HG03139 (cell line): ENCODE results near the gene GPR101.

Source experiments
- ATAC-seq: cut with Tn5 transposase; IDR thresholded peaks from one replicate; pipeline ENCODE4 v1.9.1; 2021; ENCODE audit not compliant: unreplicated experiment

GPR101 gene, protein sequence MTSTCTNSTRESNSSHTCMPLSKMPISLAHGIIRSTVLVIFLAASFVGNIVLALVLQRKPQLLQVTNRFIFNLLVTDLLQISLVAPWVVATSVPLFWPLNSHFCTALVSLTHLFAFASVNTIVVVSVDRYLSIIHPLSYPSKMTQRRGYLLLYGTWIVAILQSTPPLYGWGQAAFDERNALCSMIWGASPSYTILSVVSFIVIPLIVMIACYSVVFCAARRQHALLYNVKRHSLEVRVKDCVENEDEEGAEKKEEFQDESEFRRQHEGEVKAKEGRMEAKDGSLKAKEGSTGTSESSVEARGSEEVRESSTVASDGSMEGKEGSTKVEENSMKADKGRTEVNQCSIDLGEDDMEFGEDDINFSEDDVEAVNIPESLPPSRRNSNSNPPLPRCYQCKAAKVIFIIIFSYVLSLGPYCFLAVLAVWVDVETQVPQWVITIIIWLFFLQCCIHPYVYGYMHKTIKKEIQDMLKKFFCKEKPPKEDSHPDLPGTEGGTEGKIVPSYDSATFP

DNA sequence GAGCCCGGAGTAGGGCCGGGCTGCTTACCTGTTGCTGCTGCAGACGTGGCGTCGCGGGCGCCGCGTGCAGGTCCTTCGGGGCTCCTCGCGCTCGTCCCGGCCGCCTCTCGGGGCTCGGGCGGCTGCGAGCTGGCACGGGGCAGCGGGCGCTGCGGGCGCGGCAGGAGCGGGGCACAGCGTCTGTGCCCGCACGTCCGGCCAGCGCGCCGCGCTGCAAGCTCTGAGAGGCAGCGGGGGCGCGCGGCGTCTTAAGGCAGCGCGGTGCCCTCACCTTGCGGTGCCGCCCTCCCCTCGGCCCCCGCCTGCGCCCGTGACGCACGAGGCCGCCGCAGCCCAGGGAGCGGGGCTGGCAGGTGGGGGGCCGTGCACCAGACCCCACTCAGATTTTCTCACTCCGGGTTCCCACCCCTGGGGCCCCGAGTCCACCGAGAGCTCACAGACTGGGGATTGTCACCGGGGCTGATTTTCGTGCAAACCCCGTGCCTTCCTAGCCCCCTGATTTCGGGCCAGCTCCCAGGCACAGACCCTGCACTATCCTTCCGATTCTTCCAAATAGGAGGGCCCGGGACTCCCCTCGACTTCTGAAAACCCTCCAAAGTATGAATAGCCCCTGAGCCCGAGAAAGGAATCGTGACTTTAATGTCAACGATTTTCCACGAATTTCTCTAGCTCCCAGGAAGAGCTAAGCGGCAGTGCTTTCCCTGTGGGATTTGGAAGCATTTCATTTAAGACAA, at the start of gene GPR101:
GPR101 (minus strand) TSS at position 222 of the 734 bp plus-strand sequence. CDS start 2,321 bp downstream, outside the sequence.
- no peak for ATAC-seq

DNA sequence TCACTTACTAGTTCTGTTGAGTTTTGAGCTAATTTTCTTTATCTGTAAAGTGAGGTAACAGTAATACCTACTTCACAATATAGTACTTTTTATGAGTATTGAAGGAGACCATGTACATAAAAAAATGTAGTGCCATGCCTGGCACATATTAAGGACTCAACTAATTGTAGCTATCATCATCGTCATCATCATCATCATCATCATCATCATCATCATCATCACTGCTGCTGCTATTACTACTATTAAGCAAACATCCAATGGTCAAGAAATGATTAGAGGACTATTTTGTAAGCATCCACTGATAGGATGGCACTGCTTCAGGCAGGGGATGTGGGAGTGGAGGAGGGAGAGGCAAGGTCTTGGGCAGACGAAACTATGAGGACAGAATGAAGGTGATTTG, 47.4 kb upstream of the GPR101 start:
- no peak for ATAC-seq

DNA sequence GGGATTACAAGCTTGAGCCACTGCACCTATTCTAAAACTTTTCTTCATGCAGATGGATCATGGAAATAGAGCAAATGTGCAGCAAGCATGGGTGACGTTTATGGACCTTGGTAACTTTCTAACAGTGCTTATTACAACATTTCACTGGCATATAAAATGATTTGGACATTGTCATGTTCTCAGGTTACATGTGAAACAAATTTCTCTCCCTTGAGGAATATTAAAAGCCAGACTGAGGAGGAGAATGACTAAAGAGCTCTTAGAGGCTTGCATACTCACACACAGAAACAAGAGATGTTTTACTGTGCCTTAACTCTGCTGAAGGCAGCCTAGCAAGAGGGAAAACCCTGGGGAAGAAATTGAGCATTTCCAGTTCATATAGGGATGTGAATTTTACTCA, 38.6 kb upstream of the GPR101 start:
- no peak for ATAC-seq

- ATAC-seq, result no peak
Measured at GRCh38 chrX:137071596-137071995, 37.8 kb upstream of the GPR101 start.

- no peak for ATAC-seq
Measured at GRCh38 chrX:137067147-137067546, 33.4 kb upstream of the GPR101 start.

GRCh38 chrX:137062915-137063617, 29.3 kb upstream of the GPR101 start:
- ATAC-seq, result no peak

DNA sequence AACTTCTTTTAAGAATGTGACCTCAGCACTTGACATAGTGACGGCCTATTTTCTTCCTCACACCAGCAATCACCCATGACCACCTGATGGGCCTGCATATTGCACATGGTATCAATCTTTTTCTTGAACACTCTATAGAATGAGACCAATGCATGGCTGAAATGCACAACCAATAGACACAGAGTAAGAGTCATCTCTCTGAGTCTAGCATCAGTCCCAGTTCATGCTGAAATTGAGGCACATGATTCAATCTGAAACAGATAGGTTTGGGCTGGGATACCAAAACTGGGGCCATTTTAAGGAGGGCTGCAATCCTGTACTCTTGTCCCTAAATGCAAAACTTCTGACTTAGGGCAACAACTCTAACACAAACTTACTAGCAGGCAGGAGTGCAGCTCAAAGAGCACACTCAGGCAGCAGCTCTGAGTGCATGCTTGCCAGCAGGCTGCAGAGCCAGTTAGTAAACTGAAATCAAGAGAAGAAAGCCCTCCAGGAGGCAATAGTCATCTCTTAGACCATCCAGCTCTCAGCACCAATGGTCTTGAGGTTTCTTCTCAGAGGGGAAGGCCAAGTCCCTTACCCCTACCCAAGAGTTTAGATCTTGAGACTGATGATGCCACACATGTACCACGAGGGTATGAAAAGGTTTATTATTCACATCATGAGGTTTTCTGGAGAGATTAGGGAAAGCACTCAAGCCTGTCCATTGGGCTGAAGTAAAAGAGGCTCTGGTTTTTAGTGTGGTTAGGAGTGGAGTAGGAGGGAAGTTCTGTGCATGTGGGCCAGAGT, 24.7 kb upstream of the GPR101 start:
- no peak for ATAC-seq

- no peak for ATAC-seq
Measured at GRCh38 chrX:137052643-137053235, 18.9 kb upstream of the GPR101 start.

DNA sequence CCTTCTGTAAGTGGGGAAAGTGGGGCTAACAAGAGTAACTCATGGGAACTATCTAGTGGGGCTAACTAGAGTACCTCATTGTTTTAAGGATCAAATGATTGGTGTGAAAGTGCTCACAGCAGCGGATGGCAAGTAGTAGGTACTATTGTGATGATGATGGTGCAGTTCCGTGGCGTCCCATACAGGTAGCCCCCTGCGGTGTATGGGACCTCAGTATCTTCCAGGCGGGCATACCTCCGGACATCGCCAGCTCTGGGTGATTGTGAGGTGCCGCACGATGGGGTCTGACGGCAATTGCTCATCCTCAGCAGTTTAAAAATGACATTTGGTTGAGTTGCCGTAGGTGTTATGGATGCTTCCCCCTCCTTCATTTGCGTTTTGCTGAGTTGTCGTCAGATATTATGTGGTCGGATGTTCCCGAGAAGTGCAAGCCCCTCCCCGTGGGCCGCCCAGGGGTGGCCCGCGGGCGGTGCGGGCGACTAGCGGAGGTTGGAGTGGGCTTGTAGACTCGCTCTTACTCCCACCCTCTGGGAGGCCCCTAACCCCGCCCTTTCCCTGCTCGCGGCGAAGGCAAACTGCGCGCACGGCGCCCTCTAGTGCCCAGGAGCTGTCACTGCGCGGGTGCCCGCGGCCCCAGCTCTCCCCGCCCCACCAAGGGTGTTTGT, 18.3 kb upstream of the GPR101 start:
- ATAC-seq, result peak; percentile 99

- no peak for ATAC-seq
Measured at GRCh38 chrX:137044893-137045292, 11.1 kb upstream of the GPR101 start.

- no peak for ATAC-seq
Measured at GRCh38 chrX:137043736-137044135, 9.9 kb upstream of the GPR101 start.

- ATAC-seq, result no peak
Measured at GRCh38 chrX:137041329-137041728, 7.5 kb upstream of the GPR101 start.

DNA sequence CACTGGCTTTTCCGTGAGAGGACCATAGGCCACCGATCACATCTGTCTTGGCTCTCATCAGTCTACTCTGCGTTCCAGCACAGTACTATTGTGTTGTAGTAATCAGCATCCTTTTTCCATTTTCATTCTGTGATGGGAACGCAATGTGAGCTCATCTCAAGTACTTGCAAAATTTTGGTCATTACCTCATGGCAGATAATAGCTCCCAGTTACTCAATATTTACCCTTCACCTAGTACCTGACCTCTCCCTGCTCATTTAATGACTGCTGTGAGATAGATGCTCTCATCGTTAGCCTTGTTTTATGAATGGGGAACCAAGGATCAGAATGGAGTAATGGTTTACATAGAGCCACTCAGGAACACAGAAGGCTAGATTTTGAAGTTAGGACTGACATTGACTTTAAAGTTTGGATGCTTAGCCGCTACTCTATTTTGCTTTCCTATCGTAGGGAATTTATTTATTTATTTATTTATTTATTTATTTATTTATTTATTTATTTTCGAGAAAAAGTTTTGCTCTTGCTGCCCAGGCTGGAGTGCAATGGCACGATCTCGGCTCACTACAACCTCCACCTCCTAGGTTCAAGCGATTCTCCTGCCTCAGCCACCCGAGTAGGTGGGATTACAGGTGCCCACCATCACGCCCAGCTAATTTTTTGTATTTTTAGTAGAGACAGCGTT, 6.5 kb upstream of the GPR101 start:
- no peak for ATAC-seq

DNA sequence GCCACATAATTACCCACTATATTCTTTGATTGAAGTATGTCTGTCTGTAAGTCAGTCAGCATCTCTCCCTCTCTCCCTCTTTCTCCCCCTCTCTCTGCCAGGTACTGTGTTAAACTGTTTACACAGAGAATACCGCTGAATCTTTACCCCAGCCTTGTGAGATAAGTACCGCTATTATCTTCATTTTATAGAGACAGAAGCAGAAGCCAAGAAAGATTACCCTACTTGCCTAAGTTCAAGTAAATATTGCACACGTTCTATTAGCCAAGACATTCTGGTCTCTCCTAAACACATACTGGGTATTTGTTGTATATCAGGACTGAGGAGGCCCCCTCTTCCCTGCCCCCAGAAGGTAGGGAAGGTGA, 695 bp upstream of the GPR101 start:
- ATAC-seq, result no peak

DNA sequence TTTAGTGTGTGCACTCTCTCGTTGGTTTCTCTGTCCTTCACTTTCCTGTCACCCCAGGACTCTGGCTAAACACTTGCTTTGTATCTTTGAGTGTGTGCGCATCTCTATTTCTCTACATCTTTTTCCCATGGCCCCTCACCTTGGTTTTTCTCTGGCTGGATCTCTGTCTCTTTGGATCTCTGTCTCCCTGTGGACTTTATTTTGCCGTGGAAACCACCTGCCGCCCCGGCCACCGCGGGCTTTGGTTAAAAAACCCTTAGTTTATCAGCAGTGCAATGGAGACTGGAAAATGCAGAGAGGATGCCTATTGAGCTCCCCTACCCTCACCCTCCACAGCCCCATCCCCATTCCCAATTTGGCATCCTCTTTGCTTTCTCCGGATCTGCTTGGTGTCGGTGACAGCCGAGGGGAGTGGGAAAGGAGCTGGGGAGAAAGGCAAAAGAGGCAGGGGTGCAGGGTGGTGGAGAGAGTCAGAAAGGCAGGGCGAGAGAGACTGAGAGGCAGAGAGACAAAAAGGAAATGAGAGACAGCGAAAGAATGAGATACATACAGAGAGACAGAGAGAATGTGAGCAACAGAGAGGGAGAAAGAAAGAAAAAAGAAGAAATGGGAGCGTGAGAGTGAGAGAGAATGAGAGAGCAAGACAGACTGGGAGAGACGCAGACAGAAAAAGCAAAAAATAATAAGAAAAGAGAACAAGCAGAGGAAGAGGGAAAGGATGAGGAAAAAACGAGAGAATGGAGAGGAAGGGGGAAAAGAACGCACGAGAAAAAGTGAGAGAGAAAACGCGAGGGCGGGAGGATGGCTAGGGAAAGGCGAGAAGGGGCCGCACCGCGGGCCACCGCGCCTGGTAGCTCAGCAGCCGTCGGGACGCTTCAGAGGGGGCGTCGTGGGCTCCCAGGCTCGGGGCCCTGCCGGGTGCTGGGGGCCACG, 688 bp downstream of the GPR101 start:
- no peak for ATAC-seq

DNA sequence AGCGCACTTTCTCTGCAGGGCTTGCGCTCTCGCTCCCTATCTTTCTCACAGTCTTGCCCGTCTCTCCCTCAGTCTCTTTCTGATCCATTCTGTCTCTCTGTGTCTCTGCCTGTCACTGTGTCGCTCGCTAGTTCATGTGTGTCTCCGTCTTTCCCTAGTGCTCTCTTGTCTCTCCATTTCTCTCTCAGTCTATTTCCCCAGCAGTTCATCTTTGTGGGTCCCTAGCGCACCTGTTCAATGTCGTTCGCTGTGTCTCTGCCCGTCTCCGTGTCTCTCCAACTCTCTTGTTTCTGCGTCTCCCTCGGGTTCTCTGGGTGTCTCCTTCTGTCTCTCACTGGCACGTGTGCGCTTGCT, 1.5 kb downstream of the GPR101 start:
- ATAC-seq, result no peak

DNA sequence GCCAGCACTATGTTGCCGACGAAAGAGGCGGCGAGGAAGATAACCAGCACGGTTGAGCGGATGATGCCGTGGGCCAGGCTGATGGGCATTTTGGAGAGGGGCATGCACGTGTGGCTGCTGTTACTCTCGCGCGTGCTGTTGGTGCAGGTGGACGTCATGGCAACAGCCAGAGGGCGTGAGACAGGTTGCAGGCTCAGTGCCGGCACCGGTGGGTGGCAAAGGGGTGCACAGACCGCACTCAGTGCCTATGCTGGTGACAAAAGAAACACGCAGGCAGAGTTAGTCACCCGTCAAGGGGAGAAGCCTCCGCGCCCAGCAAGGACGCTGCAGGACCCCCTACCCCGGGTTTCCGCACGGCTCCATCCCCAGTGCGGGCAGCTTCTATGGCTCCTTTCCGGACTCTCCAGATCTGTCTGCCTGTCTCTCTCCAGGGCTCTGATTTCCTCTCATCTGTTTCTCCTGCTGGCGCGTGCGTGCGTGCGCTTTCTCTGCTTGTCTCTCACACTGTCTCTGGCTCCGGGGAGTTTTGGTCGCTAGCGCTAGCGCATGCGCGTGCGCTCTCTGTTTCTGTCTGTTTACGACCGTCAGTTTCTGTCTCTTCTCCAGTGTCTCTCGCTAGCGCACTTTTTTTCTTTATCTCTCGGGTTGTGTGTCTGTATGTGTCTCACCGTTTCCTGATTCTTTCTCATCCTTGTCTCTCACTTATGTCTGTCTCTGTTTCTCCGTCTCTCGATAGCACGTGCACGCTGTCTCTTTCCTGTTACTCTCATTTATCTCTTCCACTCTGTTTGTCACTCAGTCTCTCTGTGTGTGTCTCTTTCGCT, 2.1 kb downstream of the GPR101 start:
- ATAC-seq, result no peak
